A549 (cell line): ENCODE measurements around the gene CYP26A1. TPM values are rescaled to one million over a fixed set of nuclear protein-coding genes. Genes with fewer than 3 reads are reported as not detected.

Experiments used
- ATAC-seq, 2 experiments: fragments of 200-7000 bp in 1 of 2; fragments of >200 bp in 1 of 2; cut with Nextera tagmentation in 1 of 2; cut with Tn5 transposase in 1 of 2; 3 replicates each; pipeline versions ENCODE4 v1.8.0 to v1.9.1; 2018 to 2020; ENCODE audit warnings: mild to moderate bottlenecking in 1 of 2, moderate library complexity in 1 of 2
- CTCF ChIA-PET: fragments of 300-600 bp; sonication (Branson Sonifier 250); formaldehyde crosslinking; extraction: SDS; loops from one replicate; lab custom pipeline; 2021; ENCODE audit warnings: antibody characterized with exemption, inconsistent platforms; lab: Yijun Ruan, JAX
- POLR2A ChIA-PET: fragments of 350-600 bp; formaldehyde crosslinking; extraction: SDS; loops from one replicate; lab custom pipeline; 2021; ENCODE audit warnings: antibody characterized with exemption, inconsistent platforms; lab: Yijun Ruan, JAX
- DNase-seq, 2 experiments: peaks; one replicate each; pipeline versions ENCODE4 v3.0.0 to v3.0.0-alpha.2; 2011 to 2016; ENCODE audit warnings: low read depth in 1 of 2, low spot score in 1 of 2
- FAIRE-seq: peaks from 2 replicates; lab custom pipeline; 2011; peaks lifted over from hg19 to GRCh38; lab: Jason Lieb, UNC
- H3K27ac ChIP-seq, 2 experiments: fragments of >200 bp; sonication (Bioruptor Twin); formaldehyde crosslinking; 3 replicates each; pipeline ENCODE4 v1.5.1; 2016 to 2017
- H3K4me1 ChIP-seq: fragments of >200 bp; sonication (Bioruptor Twin); formaldehyde crosslinking; 3 replicates; pipeline ENCODE4 v1.6.1; 2016
- H3K4me2 ChIP-seq: fragments of >200 bp; sonication (Bioruptor Twin); formaldehyde crosslinking; 3 replicates; pipeline ENCODE4 v1.6.1; 2016
- H3K4me3 ChIP-seq: fragments of >200 bp; sonication (Bioruptor Twin); formaldehyde crosslinking; 3 replicates; pipeline ENCODE4 v1.5.1; 2016
- H3K9me3 ChIP-seq: fragments of >200 bp; sonication (Bioruptor Twin); formaldehyde crosslinking; 3 replicates; pipeline ENCODE4 v1.6.1; 2016
- CBX8 ChIP-seq: fragments of 200-600 bp; sonication (generic); IDR thresholded peaks from 2 replicates; pipeline ENCODE4 v1.6.1; 2016
- CEBPB ChIP-seq, 2 experiments: fragments of >200 bp in 1 of 2; sonication (Bioruptor Twin) in 1 of 2; formaldehyde crosslinking in 1 of 2; IDR thresholded peaks; 2 replicates each; pipeline ENCODE4 v1.6.1; 2012 to 2016
- CHD2 ChIP-seq: fragments of 150-350 bp; IDR thresholded peaks from 2 replicates; pipeline ENCODE4 v1.6.1; 2014; ENCODE audit warnings: low read length; ENCODE audit not compliant: partially characterized antibody
- EHF ChIP-seq: fragments of 250-450 bp; sonication (Bioruptor Pico); IDR thresholded peaks from 2 replicates; pipeline ENCODE4 v1.5.0; 2020; ENCODE audit warnings: mild to moderate bottlenecking
- EP300 ChIP-seq, 2 experiments: fragments of >200 bp; sonication (Bioruptor Twin); formaldehyde crosslinking; IDR thresholded peaks; 2 replicates in 1 of 2; 3 replicates in 1 of 2; pipeline ENCODE4 v1.6.1; 2016 to 2017
- ESRRA ChIP-seq: fragments of 150-350 bp; IDR thresholded peaks from 2 replicates; pipeline ENCODE4 v1.6.1; 2014; ENCODE audit warnings: mild to moderate bottlenecking, low read length, borderline replicate concordance
- FOSB ChIP-seq: fragments of 250-450 bp; sonication (Bioruptor Pico); IDR thresholded peaks from 2 replicates; pipeline ENCODE4 v1.5.0; 2020; ENCODE audit warnings: mild to moderate bottlenecking, moderate library complexity
- FOSL2 ChIP-seq, 2 experiments: fragments of 450-650 bp in 1 of 2; fragments of >200 bp in 1 of 2; sonication (Bioruptor Twin) in 1 of 2; formaldehyde crosslinking; IDR thresholded peaks; 2 replicates each; pipeline versions ENCODE4 v1.5.0 to v1.6.1; 2016 to 2020; ENCODE audit warnings: mild to moderate bottlenecking in 1 of 2, moderate library complexity in 1 of 2
- FOXS1 ChIP-seq: fragments of 250-450 bp; sonication (Bioruptor Pico); IDR thresholded peaks from 2 replicates; pipeline ENCODE4 v1.5.0; 2020; ENCODE audit warnings: mild to moderate bottlenecking, moderate library complexity
- HDAC2 ChIP-seq: fragments of 200-600 bp; sonication (generic); IDR thresholded peaks from 2 replicates; pipeline ENCODE4 v1.6.1; 2016
- HEYL ChIP-seq: fragments of 250-450 bp; sonication (Bioruptor Pico); IDR thresholded peaks from 2 replicates; pipeline ENCODE4 v1.8.0; 2021; ENCODE audit warnings: mild to moderate bottlenecking, moderate library complexity
- HOXB5 ChIP-seq: fragments of 250-450 bp; sonication (Bioruptor Pico); IDR thresholded peaks from 2 replicates; pipeline ENCODE4 v1.5.0; 2020; ENCODE audit warnings: mild to moderate bottlenecking, moderate library complexity
- JUN ChIP-seq, 2 experiments: fragments of >200 bp; sonication (Bioruptor Twin); formaldehyde crosslinking; IDR thresholded peaks; 2 replicates in 1 of 2; 3 replicates in 1 of 2; pipeline ENCODE4 v1.6.1; 2016 to 2017
- JUNB ChIP-seq: fragments of >200 bp; sonication (Bioruptor Twin); formaldehyde crosslinking; IDR thresholded peaks from 2 replicates; pipeline ENCODE4 v1.6.1; 2016
- NPAS2 ChIP-seq: fragments of 250-450 bp; sonication (Bioruptor Pico); IDR thresholded peaks from 2 replicates; pipeline ENCODE4 v1.8.0; 2022; ENCODE audit warnings: mild to moderate bottlenecking, moderate library complexity, borderline replicate concordance
- NR3C1 ChIP-seq: fragments of >200 bp; sonication (Bioruptor Twin); formaldehyde crosslinking; IDR thresholded peaks from 3 replicates; pipeline ENCODE4 v1.6.1; 2017
- PHF8 ChIP-seq: fragments of 200-600 bp; sonication (generic); IDR thresholded peaks from 2 replicates; pipeline ENCODE4 v1.6.1; 2016; ENCODE audit warnings: low read depth, mild to moderate bottlenecking, antibody characterized with exemption, moderate library complexity, borderline replicate concordance
- POLR2A ChIP-seq: IDR thresholded peaks from 2 replicates; pipeline ENCODE4 v1.6.1; 2012; ENCODE audit warnings: mild to moderate bottlenecking, low read length
- RAD21 ChIP-seq, 2 experiments: fragments of >200 bp in 1 of 2; sonication (Bioruptor Twin) in 1 of 2; formaldehyde crosslinking in 1 of 2; IDR thresholded peaks in 1 of 2; conservative IDR thresholded peaks in 1 of 2; 2 replicates in 1 of 2; 3 replicates in 1 of 2; pipeline ENCODE4 v1.6.1; 2012 to 2018; ENCODE audit warnings: inconsistent platforms in 1 of 2
- RARB ChIP-seq: fragments of 250-450 bp; sonication (Bioruptor Pico); IDR thresholded peaks from 2 replicates; pipeline ENCODE4 v1.8.0; 2021; ENCODE audit warnings: mild to moderate bottlenecking, moderate library complexity
- RNF2 ChIP-seq: fragments of 200-600 bp; sonication (generic); IDR thresholded peaks from 2 replicates; pipeline ENCODE4 v1.6.1; 2016; ENCODE audit warnings: low read depth, mild to moderate bottlenecking, antibody characterized with exemption, moderate library complexity, borderline replicate concordance
- SMC3 ChIP-seq: fragments of >200 bp; sonication (Bioruptor Twin); formaldehyde crosslinking; IDR thresholded peaks from 3 replicates; pipeline ENCODE4 v1.6.1; 2018; ENCODE audit warnings: inconsistent platforms
- SREBF2 ChIP-seq: fragments of 450-650 bp; IDR thresholded peaks from 2 replicates; pipeline ENCODE4 v1.6.1; 2014; ENCODE audit warnings: mild to moderate bottlenecking, moderate library complexity
- TFCP2L1 ChIP-seq: fragments of 250-450 bp; sonication (Bioruptor Pico); IDR thresholded peaks from 2 replicates; pipeline ENCODE4 v1.5.0; 2021; ENCODE audit warnings: mild to moderate bottlenecking
- TP53 ChIP-seq: fragments of 250-450 bp; sonication (Bioruptor Pico); IDR thresholded peaks from 2 replicates; pipeline ENCODE4 v1.5.0; 2021; ENCODE audit warnings: mild to moderate bottlenecking, moderate library complexity
- ZFP36 ChIP-seq: fragments of 450-650 bp; IDR thresholded peaks from 2 replicates; pipeline ENCODE4 v1.6.1; 2014; ENCODE audit warnings: borderline replicate concordance; ENCODE audit not compliant: partially characterized antibody
- ZSCAN20 ChIP-seq: fragments of 250-450 bp; sonication (Bioruptor Pico); IDR thresholded peaks from 2 replicates; pipeline ENCODE4 v1.8.0; 2022; ENCODE audit warnings: mild to moderate bottlenecking, moderate library complexity
- WGBS: methylation state at CpG from one replicate; pipeline ENCODE4 v1.1.6; 2017; ENCODE audit errors: missing lambda C conversion rate; 5-methylcytosine and 5-hydroxymethylcytosine counted together
- polyA minus RNA-seq: library from RNA; depleted of rRNA, polyadenylated mRNA; stranded (reverse); fragments of >200 nt; gene quantifications from 2 replicates; pipeline ENCODE4 v1.2.3, GENCODE V29; 2011; rRNA and poly(A)+ RNA removed
- polyA plus RNA-seq, 4 experiments: library from polyadenylated mRNA; depleted of rRNA in 3 of 4; stranded (reverse); fragments of >200 nt; fragmentation: RNase III in 1 of 4; extraction: RNeasy Plus Mini Kit Qiagen cat#74134 plus additional on column Dnase treatment in 1 of 4; gene quantifications; 2 replicates in 3 of 4; 3 replicates in 1 of 4; pipeline ENCODE4 v1.2.3, GENCODE V29; 2011 to 2017
- TF ChIP-seq, protein P1 (sequence below): IDR thresholded peaks from 2 replicates; pipeline ENCODE4 v1.6.1; 2012
- TF ChIP-seq, protein P2 (sequence below): fragments of 200-600 bp; sonication (generic); IDR thresholded peaks from 2 replicates; pipeline ENCODE4 v1.6.1; 2016; ENCODE audit warnings: antibody characterized with exemption, mild to moderate bottlenecking, moderate library complexity
- TF ChIP-seq, protein P3 (sequence below): fragments of 250-450 bp; sonication (Bioruptor Pico); IDR thresholded peaks from 2 replicates; pipeline ENCODE4 v1.5.0; 2020; ENCODE audit warnings: low read depth, mild to moderate bottlenecking, moderate library complexity
- TF ChIP-seq, protein P4 (sequence below): IDR thresholded peaks from 2 replicates; pipeline ENCODE4 v1.6.1; 2012; ENCODE audit warnings: low read depth, borderline replicate concordance
- TF ChIP-seq, protein P5 (sequence below): fragments of >200 bp; sonication (Bioruptor Twin); formaldehyde crosslinking; IDR thresholded peaks from 3 replicates; pipeline ENCODE4 v1.6.1; 2016

CYP26A1 gene, protein sequence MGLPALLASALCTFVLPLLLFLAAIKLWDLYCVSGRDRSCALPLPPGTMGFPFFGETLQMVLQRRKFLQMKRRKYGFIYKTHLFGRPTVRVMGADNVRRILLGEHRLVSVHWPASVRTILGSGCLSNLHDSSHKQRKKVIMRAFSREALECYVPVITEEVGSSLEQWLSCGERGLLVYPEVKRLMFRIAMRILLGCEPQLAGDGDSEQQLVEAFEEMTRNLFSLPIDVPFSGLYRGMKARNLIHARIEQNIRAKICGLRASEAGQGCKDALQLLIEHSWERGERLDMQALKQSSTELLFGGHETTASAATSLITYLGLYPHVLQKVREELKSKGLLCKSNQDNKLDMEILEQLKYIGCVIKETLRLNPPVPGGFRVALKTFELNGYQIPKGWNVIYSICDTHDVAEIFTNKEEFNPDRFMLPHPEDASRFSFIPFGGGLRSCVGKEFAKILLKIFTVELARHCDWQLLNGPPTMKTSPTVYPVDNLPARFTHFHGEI
- polyA plus RNA-seq (2011; rRNA removed) (1.3 TPM in 2 replicates), polyA plus RNA-seq (2017; fragmentation: RNase III; extraction: RNeasy Plus Mini Kit Qiagen cat#74134 plus additional on column Dnase treatment) (7.2 to 10.8 TPM (median 9.8 TPM) in 3 replicates), polyA minus RNA-seq (0.15 and 0.25 TPM in 2 replicates)
- 8.2 and 9.9 TPM in 2 replicates for polyA plus RNA-seq (2012; cell fraction: cytosol; rRNA removed)
- 10.7 and 14.1 TPM in 2 replicates for polyA plus RNA-seq (2012; cell fraction: nucleus; rRNA removed)

DNA sequence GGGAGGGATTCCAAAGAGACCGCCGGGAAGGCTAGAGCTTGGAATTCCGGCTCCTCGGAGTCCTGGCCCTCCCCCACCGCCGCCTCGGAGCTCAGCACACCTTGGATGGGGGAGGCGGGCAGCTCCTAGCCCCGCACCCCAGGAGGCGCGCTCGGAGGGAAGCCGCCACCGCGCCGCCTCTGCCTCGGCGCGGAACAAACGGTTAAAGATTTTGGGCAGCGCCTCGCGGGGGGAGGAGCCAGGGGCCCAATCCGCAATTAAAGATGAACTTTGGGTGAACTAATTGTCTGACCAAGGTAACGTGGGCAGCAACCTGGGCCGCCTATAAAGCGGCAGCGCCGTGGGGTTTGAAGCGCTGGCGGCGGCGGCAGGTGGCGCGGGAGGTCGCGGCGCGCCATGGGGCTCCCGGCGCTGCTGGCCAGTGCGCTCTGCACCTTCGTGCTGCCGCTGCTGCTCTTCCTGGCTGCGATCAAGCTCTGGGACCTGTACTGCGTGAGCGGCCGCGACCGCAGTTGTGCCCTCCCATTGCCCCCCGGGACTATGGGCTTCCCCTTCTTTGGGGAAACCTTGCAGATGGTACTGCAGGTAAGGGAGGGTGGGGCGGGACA lies at the start of gene CYP26A1:
Gene CYP26A1, plus strand, starts transcription at position 355 of the 608 bp plus-strand sequence. Its CDS starts 42 bp downstream, at position 397.
- ChIA-PET CTCF (interaction anchor here (0.6 to 8.8 kb wide), 20 partner anchors 10 to 333 kb away, joined by 3 to 85 read pairs (median 4); no protein-coding TSS in a partner anchor), POLR2A (interaction anchor here (1.0 to 1.2 kb wide), 2 partner anchors 16 to 181 kb away, joined by 3 to 4 read pairs; no protein-coding TSS in a partner anchor)
- Histone ChIP-seq H3K4me2 (peak within 1 kb of the TSS; percentile 96), H3K4me1 (peaks cover 22% of the 10 kb centered on the region; the same call in 2 of the 3 replicates), H3K27ac (peak within 1 kb of the TSS; percentile 57 to 86), H3K9me3 (no peaks in the 10 kb centered on the region), H3K4me3 (peak within 1 kb of the TSS; percentile 61)
- ATAC-seq, result peak; percentile 72 to 80
- FAIRE-seq, result no peak
- 1% methylated on average over 15 of the region's 52 CpGs for WGBS
- peak; percentile 51 to 60 for DNase-seq
- TF ChIP-seq EP300 (IDR thresholded peaks at IDR 0.05) (no peak), POLR2A (peak; percentile 20; the same call in 1 of the 2 replicates), TFCP2L1 (CRISPR knock-in tag) (no peak), JUN (IDR thresholded peaks at IDR 0.05) (0 out of 5 replicates have a peak, but pooled peaks of 1 of the 2 experiments have one; percentile 23), ZFP36 (no peak), CBX8 (no peak), HEYL (no peak), RNF2 (no peak), FOXS1 (no peak), RAD21 (conservative IDR thresholded peaks at IDR 0.05 in 1 of 2, IDR thresholded peaks at IDR 0.05 in 1 of 2) (no peak; a peak in 1 of 5 replicates), ESRRA (no peak), NR3C1 (no peak), CEBPB (IDR thresholded peaks at IDR 0.05) (no peak), HDAC2 (0 out of 2 replicates have a peak, but pooled peaks have one; percentile 75), TP53 (no peak), ZSCAN20 (CRISPR knock-in tag) (no peak), EHF (CRISPR knock-in tag) (no peak), JUNB (no peak), FOSL2 (IDR thresholded peaks at IDR 0.05) (no peak), FOSL2 (CRISPR knock-in tag; IDR thresholded peaks at IDR 0.05) (no peak), CHD2 (no peak), PHF8 (no peak), NPAS2 (CRISPR knock-in tag) (no peak), SMC3 (no peak), RARB (no peak), HOXB5 (CRISPR knock-in tag) (no peak), FOSB (no peak), SREBF2 (no peak)
- TF ChIP-seq, protein P1, sequence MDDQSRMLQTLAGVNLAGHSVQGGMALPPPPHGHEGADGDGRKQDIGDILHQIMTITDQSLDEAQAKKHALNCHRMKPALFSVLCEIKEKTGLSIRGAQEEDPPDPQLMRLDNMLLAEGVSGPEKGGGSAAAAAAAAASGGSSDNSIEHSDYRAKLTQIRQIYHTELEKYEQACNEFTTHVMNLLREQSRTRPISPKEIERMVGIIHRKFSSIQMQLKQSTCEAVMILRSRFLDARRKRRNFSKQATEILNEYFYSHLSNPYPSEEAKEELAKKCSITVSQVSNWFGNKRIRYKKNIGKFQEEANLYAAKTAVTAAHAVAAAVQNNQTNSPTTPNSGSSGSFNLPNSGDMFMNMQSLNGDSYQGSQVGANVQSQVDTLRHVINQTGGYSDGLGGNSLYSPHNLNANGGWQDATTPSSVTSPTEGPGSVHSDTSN, result no peak
- TF ChIP-seq, protein P2, sequence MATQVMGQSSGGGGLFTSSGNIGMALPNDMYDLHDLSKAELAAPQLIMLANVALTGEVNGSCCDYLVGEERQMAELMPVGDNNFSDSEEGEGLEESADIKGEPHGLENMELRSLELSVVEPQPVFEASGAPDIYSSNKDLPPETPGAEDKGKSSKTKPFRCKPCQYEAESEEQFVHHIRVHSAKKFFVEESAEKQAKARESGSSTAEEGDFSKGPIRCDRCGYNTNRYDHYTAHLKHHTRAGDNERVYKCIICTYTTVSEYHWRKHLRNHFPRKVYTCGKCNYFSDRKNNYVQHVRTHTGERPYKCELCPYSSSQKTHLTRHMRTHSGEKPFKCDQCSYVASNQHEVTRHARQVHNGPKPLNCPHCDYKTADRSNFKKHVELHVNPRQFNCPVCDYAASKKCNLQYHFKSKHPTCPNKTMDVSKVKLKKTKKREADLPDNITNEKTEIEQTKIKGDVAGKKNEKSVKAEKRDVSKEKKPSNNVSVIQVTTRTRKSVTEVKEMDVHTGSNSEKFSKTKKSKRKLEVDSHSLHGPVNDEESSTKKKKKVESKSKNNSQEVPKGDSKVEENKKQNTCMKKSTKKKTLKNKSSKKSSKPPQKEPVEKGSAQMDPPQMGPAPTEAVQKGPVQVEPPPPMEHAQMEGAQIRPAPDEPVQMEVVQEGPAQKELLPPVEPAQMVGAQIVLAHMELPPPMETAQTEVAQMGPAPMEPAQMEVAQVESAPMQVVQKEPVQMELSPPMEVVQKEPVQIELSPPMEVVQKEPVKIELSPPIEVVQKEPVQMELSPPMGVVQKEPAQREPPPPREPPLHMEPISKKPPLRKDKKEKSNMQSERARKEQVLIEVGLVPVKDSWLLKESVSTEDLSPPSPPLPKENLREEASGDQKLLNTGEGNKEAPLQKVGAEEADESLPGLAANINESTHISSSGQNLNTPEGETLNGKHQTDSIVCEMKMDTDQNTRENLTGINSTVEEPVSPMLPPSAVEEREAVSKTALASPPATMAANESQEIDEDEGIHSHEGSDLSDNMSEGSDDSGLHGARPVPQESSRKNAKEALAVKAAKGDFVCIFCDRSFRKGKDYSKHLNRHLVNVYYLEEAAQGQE, result no peak
- TF ChIP-seq, protein P3, sequence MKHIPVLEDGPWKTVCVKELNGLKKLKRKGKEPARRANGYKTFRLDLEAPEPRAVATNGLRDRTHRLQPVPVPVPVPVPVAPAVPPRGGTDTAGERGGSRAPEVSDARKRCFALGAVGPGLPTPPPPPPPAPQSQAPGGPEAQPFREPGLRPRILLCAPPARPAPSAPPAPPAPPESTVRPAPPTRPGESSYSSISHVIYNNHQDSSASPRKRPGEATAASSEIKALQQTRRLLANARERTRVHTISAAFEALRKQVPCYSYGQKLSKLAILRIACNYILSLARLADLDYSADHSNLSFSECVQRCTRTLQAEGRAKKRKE, result no peak
- TF ChIP-seq, protein P4, sequence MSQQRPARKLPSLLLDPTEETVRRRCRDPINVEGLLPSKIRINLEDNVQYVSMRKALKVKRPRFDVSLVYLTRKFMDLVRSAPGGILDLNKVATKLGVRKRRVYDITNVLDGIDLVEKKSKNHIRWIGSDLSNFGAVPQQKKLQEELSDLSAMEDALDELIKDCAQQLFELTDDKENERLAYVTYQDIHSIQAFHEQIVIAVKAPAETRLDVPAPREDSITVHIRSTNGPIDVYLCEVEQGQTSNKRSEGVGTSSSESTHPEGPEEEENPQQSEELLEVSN, result peak; percentile 75; the same call in 1 of the 2 replicates
- TF ChIP-seq, protein P5, sequence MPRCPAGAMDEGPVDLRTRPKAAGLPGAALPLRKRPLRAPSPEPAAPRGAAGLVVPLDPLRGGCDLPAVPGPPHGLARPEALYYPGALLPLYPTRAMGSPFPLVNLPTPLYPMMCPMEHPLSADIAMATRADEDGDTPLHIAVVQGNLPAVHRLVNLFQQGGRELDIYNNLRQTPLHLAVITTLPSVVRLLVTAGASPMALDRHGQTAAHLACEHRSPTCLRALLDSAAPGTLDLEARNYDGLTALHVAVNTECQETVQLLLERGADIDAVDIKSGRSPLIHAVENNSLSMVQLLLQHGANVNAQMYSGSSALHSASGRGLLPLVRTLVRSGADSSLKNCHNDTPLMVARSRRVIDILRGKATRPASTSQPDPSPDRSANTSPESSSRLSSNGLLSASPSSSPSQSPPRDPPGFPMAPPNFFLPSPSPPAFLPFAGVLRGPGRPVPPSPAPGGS, result no peak
